SKM-1 treated with dmso at 0.1 percent for 144 hours (cell line): ENCODE results near the gene HOXC5.
"Not testable (repeated sequence)": the region's sequence is repeated elsewhere in the genome, so short reads cannot be mapped to it uniquely, and the experiment has no call there.

ENCODE experiments used
- DNase-seq: peaks from one replicate; lab custom pipeline; 2025; ENCODE audit not compliant: unreplicated experiment; lab: John Stamatoyannopoulos, UW

Gene HOXC5

GRCh38 chr12:54032086-54032619 lies 697 bp upstream of the HOXC5 start:
- no peak for DNase-seq

GRCh38 chr12:54033106-54033979 lies 493 bp downstream of the HOXC5 start:
- no peak for DNase-seq

- DNase-seq = no peak
Observed at GRCh38 chr12:54033980-54034784, 1.3 kb downstream of the HOXC5 start.

- DNase-seq = no peak
Observed at GRCh38 chr12:54034785-54035310, 2.0 kb downstream of the HOXC5 start.

- DNase-seq = no peak
Observed at GRCh38 chr12:54035568-54036264, 2.9 kb downstream of the HOXC5 start.

GRCh38 chr12:54036620-54037359 lies 3.9 kb downstream of the HOXC5 start:
- DNase-seq = no peak

- DNase-seq = no peak
Observed at GRCh38 chr12:54037360-54038283, 4.8 kb downstream of the HOXC5 start.

- DNase-seq = no peak
Observed at GRCh38 chr12:54038284-54038870, 5.5 kb downstream of the HOXC5 start.

GRCh38 chr12:54038871-54039414 lies 6.1 kb downstream of the HOXC5 start:
- DNase-seq = no peak

GRCh38 chr12:54039417-54040147 lies 6.7 kb downstream of the HOXC5 start:
- DNase-seq = no peak

GRCh38 chr12:54040148-54040494 lies 7.3 kb downstream of the HOXC5 start:
- no peak for DNase-seq

GRCh38 chr12:54040648-54041047 lies 7.8 kb downstream of the HOXC5 start:
- DNase-seq = no peak

- no peak for DNase-seq
Observed at GRCh38 chr12:54041097-54041690, 8.3 kb downstream of the HOXC5 start.

GRCh38 chr12:54042033-54042432 lies 9.2 kb downstream of the HOXC5 start:
- DNase-seq = not testable (repeated sequence)

GRCh38 chr12:54042970-54043853 lies 10.4 kb downstream of the HOXC5 start:
- DNase-seq = no peak

GRCh38 chr12:54044425-54045103 lies 11.7 kb downstream of the HOXC5 start:
- no peak for DNase-seq
